COLO829 (cell line): ENCODE measurements around the gene FOLR3.
"Not testable (repeated sequence)": the region's sequence is repeated elsewhere in the genome, so short reads cannot be mapped to it uniquely, and the experiment has no call there.

Experiments
- DNase-seq: peaks from one replicate; pipeline ENCODE4 v3.0.0; 2012; ENCODE audit warnings: low spot score

Gene FOLR3

DNA sequence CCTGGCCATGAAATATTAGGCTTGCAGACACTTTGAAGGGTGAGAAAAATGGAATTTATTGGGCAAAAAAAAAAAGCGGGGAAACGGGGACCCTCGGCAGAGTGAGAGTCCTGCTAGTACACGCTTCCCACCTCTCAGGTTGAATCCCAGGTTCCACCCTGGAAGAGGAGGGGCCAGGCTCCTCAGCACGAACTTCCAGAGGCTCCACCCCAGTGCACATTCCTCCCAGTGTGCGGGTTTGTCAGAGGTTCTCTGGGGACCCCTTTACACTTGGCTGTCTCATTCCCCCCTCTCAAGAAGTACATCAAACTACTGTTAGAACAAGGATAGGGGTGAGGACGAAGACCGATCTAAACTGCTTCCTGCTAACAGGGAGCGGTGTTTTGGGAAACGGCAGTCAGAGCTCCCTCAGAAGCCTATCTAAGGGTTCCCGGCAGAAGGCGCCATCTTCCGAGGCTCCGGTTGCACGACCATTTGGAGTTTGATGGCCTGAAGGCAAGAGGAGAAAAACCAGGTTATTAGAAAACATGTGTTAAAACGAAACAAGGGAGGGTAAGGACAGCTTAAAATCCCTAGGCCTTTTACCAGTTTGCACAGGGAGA is 27.5 kb downstream of the FOLR3 start:
- DNase-seq, result no peak

DNA sequence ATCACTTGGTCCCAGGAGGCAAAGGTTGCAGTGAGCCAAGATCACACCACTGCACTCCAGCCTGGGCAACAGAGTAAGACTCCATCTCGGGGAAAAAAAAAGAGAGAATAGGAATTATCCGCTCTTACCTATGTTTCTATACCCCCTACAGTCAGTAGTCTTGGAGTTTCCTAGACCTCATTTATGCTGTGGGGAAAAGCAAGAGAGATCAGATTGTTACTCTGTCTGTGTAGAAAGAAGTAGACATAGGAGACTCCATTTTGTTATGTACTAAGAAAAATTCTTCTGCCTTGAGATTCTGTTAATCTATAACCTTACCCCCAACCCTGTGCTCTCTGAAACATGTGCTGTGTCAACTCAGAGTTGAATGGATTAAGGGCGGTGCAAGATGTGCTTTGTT is 28.7 kb downstream of the FOLR3 start:
- not testable (repeated sequence) for DNase-seq

DNA sequence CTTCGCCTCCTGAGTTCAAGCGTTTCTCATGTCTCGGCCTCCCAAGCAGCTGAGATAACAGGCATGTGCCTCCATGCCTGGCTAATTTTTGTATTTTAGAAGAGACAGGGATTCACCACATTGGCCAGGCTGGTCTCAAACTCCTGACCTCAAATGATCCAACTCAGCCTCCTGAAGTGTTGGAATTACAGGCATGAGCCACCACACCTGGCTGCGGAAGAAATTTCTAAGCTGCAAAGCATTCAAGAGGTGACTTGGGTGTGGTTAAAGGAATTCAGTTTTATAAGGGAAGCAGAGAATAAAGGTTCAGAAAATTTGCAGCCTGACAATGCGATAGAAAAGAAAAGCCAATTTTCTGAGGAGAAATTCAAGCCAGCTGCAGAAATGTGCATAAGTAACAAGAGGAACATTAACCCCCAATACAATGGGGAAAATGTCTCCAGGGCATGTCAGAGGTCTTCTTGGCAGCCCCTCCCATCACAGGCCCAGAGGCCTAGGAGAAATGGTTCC is 33.6 kb downstream of the FOLR3 start:
- not testable (repeated sequence) for DNase-seq

DNA sequence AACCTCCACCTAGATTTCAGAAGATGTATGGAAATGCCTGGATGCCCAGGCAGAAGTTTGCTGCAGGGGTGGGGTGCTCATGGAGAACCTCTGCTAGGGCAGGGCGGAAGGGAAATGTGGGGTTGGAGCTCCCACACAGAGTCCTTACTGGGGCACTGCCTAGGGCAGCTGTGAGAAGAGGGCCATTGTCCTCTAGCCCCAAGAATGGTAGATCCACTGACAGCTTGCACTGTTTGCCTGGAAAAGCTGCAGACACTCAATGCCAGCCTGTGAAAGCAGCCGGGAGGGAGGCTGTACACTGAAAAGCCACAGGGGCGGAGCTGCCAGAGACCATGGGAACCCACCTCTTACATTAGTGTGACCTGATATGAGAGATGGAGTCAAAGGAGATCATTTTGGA is 34.2 kb downstream of the FOLR3 start:
- not testable (repeated sequence) for DNase-seq

DNA sequence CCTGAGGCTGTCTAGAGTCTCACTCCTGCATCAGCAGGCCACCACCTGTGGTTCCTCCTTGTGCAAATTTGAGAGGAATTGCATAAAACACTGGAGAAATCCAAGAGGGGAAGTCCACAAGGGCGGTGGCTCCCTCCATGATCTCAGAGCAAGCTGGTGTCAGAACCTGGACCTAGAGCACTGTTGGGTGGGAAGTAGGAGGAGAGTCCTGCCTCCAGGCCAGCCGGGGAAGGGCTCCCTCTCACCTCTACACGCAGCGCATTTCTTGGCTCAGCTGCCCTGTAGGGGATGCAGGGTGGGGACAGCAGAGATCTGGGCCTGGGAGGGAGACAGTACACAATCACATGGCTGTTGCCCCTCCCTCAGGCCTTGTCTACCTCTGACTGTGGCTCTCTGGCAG is 36.5 kb downstream of the FOLR3 start:
- not testable (repeated sequence) for DNase-seq

DNA sequence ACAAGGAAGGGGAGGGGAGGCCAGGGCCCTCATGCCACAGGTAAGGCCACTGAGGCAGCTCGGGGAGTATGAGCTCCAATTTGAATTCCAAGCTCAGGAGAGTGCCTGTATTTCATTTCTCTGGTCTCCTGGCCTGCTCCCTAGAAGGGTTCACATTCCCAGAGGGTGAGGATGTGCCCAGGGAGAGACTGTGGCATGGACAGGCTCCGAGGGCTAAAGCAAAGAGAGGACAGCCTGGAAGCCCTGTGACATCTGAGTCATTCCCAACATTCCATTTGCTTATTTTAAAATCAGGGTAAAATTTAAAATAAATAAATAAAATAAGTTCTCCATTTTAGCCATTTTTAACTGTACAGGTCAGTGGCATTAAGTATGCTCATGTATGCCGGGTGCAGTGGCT is 37.8 kb downstream of the FOLR3 start:
- DNase-seq, result no peak

DNA sequence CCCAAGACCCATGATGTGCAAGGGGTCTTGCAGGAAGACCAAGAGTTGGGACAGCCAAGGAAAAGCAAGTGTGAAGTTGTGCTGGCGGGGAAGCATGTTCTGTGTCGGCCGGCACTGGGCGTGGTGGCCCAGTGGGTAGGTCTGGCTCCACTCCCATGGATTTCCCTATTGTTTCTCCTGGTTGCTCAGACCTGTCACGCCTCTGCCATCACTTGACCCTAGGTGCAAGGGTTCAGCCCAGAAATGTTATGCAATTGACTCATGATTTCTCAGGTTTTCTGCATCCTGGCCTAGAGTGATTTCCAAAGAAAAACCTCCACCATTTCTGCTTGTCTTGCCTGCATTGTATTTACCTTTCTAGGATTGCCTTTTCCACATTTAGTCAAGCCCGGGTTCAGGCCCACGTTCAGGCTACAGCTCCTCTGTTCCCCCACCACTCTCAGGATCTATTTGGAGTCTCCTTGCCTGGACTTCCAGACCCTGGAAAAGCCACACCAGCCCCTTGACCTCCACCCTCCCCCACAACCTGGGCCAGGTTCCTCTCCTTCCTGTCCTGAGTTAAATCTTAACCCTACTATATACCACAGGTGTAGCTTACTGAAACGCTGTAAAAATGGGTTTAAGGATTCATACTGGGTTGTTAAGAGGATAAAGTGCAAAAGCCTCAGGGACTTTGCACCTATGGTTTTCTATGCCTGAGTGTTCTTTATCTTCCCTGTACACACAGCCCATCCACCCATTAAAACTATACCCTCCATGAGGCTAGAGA is 39.0 kb downstream of the FOLR3 start:
- no peak for DNase-seq

DNA sequence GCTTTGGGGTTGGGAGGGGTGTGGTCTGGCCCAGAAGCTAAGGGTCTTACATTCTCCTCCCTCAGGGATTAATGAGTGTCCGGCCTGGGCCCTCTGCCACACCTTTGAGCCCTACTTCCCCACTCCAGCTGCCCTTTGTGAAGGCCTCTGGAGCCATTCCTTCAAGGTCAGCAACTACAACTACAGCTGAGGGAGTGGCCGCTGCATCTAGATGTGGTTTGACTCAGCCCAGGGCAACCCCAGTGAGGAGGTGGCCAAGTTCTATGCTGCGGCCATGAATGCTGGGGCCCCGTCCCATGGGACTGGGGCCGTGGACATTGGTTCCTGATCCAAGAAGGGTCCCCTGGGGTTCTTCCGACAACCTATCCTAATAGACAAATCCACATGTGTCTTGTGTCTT is 42.1 kb downstream of the FOLR3 start:
- no peak for DNase-seq

DNA sequence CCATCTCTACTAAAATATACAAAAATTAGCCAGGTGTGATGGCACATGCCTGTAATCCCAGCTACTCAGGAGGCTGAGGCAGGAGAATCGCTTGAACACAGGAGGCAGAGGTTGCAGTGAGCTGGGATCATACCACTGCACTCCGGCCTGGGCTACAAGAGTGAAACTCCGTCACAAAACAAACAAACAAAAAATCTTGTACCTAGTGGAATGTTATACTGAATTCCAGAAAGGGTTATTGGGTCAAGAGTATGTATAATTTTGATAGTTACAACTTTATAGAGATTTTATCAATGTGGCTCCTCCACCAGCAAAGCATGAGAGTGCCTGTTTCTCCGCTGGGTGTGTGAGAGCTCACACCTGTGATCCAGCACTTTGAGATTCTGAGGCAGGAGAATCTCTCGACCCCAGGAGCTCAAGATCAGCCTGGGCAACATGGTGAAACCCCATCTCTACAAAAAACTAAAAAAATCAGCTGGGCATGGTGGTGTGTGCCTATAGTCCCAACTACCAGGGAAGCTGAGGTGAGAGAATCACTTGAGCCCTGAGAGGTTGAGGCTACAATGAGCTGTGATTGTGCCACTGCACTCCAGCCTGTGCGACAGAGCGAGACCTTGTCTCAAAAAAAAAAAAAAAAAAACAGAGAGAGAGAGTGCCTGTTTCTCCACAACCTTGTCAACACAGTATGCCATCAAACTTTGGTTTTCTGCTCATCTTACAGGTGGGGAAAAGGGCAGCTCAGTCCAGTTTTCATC is 43.7 kb downstream of the FOLR3 start:
- DNase-seq, result no peak

DNA sequence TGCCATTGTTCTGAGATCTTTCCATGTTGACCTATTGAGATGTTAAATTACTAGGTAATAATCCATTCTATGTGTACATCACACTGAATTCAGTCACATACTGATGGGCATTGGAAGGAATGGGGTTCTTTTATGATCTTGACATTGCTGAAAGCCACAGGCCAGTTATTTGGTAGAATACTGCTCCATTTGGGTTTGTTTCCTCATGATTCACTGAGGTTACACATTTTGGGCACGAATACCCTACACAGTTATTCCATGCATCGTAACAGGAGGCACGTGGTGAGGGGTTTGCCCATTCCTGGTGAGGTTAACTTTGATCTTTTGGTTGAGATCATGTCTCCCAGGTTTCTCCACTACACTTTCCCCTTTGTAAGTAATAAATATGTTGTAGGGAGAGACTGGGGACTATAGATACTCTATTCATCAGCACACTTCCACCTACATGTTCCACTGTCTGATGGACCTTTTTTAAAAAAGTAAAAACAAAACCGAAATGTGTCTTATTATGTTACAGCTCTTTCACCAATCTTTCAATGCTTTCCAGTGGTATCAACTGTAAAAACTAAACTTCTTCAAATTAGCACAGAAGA is 44.4 kb downstream of the FOLR3 start:
- DNase-seq, result no peak

DNA sequence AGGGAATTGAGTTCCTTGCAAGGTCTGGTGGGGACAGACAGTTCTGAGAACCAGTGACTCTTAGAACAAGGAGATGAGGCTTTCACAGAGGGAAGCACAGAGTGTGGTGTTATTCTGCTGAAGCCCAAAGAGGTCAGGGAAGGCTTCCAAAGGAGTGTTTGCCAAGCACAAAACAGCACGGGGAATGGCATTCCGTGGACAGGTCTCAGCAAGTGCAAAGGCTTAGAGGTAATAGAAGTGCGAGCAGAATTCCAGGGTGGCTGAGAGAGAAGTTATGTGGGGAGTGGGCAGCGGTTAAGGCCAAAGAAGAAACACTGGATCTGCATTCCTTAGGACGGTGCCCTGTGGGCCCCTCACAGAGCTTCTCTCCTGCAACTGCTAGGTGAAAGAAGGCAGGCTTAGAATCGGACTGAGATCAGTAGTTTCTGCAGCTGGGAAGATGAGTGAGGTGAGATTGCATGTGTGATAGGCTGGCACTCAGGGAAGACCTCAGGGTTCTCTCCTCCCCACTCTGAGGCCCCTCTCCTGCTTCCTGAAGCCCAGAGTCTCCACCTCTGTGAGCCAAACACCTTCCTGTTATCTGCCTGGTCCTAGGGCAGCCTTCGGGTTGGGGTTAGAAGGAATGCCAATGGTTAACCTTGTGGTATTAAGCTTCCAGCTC is 45.5 kb downstream of the FOLR3 start:
- DNase-seq, result not testable (repeated sequence)

DNA sequence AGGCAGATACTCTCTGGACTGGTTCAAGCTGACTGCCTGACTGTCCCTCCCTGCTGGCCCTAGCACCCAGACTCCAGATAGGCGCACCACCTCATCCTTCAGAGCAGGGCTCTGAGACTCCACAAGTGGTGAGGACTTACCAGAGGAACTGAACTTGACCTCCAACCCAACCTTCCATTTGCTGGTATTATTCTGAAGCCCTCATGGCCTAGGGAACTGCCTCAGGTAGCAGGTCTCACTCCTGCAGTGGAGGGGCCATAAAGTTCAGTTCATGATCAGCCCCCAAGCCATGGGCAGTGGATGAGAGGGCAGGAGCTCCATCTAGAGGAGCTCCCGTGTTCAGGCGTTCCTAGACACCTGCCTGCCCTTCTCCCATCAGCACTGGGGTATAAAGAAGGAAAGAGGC is 46.0 kb downstream of the FOLR3 start:
- not testable (repeated sequence) for DNase-seq

DNA sequence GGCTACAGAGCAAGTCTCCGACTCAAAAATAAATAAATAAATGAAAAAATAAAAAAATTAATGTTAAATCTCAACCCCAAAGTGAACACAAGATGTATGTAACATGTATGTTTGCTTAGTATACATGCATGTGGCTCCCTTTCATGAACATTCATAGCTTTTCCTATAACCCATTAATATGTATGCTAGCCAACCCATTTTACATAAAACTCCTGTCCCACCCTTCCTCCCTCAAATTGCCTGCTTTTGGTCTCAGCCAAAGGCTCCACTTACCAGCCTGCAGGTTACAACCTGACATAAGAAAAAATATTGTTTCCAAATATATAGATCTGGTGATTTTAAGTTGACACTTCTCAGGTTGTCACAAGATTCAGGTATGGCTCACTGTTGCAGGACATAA is 52.7 kb downstream of the FOLR3 start:
- no peak for DNase-seq
